Osteoblast (primary cell): ENCODE results near the gene APH1A. TPM values are rescaled to one million over a fixed set of nuclear protein-coding genes. Genes with fewer than 3 reads are reported as not detected.
"Not testable (repeated sequence)": the region's sequence is repeated elsewhere in the genome, so short reads cannot be mapped to it uniquely, and the experiment has no call there.

ENCODE experiments used
- DNase-seq: peaks from one replicate; pipeline ENCODE4 v3.0.0; 2011; ENCODE audit warnings: low spot score, mixed read lengths; ENCODE audit not compliant: insufficient read length; ENCODE audit errors: missing footprints
- H2AFZ ChIP-seq: 2 replicates; pipeline ENCODE4 v1.6.0; 2011; ENCODE audit warnings: mild to moderate bottlenecking, low read length
- H3K27ac ChIP-seq: 2 replicates; pipeline ENCODE4 v1.5.1; 2011; ENCODE audit warnings: mild to moderate bottlenecking, low read depth, low read length, moderate library complexity
- H3K27me3 ChIP-seq: 2 replicates; pipeline ENCODE4 v1.6.0; 2012; ENCODE audit warnings: mild to moderate bottlenecking, control low read depth, inconsistent platforms, low read length, moderate library complexity; ENCODE audit not compliant: insufficient read depth
- H3K36me3 ChIP-seq: 2 replicates; pipeline ENCODE4 v1.5.1; 2011; ENCODE audit warnings: mild to moderate bottlenecking, low read length, control low read depth, moderate library complexity; ENCODE audit not compliant: insufficient read depth
- H3K4me1 ChIP-seq: 2 replicates; pipeline ENCODE4 v1.5.1; 2011; ENCODE audit warnings: mild to moderate bottlenecking, low read length, control low read depth, moderate library complexity; ENCODE audit not compliant: insufficient read depth
- H3K4me2 ChIP-seq: 2 replicates; pipeline ENCODE4 v1.6.0; 2011; ENCODE audit warnings: mild to moderate bottlenecking, low read length; ENCODE audit not compliant: insufficient read depth
- H3K4me3 ChIP-seq: fragments of 200-600 bp; sonication (generic); 3 replicates; pipeline ENCODE4 v1.5.1; 2012; ENCODE audit warnings: mild to moderate bottlenecking, low read length, inconsistent platforms; ENCODE audit not compliant: insufficient read depth
- H3K79me2 ChIP-seq: 2 replicates; pipeline ENCODE4 v1.6.0; 2012; ENCODE audit warnings: mild to moderate bottlenecking, low read length, control low read depth, inconsistent platforms; ENCODE audit not compliant: insufficient read depth
- H3K9me3 ChIP-seq: 2 replicates; pipeline ENCODE4 v1.5.1; 2011; ENCODE audit warnings: low read depth, low read length, control low read depth
- H4K20me1 ChIP-seq: 2 replicates; pipeline ENCODE4 v1.6.0; 2012; ENCODE audit warnings: mild to moderate bottlenecking, low read length, control low read depth; ENCODE audit not compliant: insufficient read depth
- small RNA-seq: library from RNA; depleted of rRNA; stranded (forward); fragments of <200 nt; gene quantifications from one replicate; pipeline ENCODE3, GENCODE V24; 2012
- total RNA-seq: library from RNA; depleted of rRNA; stranded (reverse); fragments of >200 nt; gene quantifications from 2 replicates; pipeline ENCODE4 v1.2.3, GENCODE V29; 2012
- TF ChIP-seq, protein P1 (sequence below): IDR thresholded peaks from 2 replicates; pipeline ENCODE4 v1.5.1; 2011; ENCODE audit warnings: mild to moderate bottlenecking, low read depth, low read length, moderate library complexity; ENCODE audit errors: extremely low read depth

Gene APH1A
- total RNA-seq, 1 donor = 118 TPM

DNA sequence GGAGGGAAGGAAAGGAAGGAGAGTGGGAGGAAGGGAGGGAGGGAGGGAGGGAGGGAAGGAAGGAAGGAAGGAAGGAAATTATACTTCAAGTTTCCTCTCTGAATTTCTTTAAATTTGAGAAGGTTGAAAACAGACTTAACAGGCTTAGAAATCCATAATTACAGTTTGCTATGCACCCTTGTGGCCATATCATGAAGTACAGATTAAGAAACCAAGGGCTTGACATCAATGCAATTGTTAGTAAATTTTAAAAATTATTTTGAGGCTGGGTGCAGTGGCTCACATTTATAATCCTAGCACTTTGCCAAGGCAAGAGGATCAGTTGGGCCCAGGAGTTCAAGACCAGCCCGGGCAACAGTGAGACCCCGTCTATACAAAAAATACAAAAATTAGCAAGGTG, 47.3 kb downstream of the APH1A start:
- TF ChIP-seq, protein P1, sequence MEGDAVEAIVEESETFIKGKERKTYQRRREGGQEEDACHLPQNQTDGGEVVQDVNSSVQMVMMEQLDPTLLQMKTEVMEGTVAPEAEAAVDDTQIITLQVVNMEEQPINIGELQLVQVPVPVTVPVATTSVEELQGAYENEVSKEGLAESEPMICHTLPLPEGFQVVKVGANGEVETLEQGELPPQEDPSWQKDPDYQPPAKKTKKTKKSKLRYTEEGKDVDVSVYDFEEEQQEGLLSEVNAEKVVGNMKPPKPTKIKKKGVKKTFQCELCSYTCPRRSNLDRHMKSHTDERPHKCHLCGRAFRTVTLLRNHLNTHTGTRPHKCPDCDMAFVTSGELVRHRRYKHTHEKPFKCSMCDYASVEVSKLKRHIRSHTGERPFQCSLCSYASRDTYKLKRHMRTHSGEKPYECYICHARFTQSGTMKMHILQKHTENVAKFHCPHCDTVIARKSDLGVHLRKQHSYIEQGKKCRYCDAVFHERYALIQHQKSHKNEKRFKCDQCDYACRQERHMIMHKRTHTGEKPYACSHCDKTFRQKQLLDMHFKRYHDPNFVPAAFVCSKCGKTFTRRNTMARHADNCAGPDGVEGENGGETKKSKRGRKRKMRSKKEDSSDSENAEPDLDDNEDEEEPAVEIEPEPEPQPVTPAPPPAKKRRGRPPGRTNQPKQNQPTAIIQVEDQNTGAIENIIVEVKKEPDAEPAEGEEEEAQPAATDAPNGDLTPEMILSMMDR = peak; percentile 52
- no peaks in the 10 kb centered on the region for H3K9me3 ChIP-seq
- H3K4me2 ChIP-seq = no peak overlapping the region
- no peaks in the 10 kb centered on the region for H4K20me1 ChIP-seq
- DNase-seq = peak; percentile 83
- H3K27ac ChIP-seq = no peak overlapping the region
- no peak overlapping the region for H2AFZ ChIP-seq
- H3K4me3 ChIP-seq = no peak overlapping the region
- no peaks in the 10 kb centered on the region for H3K27me3 ChIP-seq
- peaks cover 42% of the 10 kb centered on the region for H3K36me3 ChIP-seq
- H3K79me2 ChIP-seq = no peaks in the 10 kb centered on the region
- H3K4me1 ChIP-seq = no peaks in the 10 kb centered on the region

DNA sequence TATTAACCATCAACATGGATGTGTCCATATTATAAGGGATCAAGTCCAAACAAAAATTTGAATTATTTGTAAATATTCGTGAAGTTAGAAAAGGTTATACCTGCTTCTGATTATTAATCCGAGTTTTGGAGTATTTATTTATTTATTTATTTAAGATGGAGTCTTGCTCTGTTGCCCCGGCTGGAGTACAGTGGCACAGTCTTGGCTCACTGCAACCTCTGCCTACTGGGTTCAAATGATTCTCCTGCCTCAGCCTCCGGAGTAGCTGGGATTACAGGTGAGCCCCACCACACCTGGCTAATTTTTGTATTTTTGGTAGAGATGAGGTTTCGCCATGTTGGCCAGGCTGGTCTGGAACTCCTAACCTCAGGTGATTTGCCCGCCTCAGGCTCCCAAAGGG, 53.0 kb downstream of the APH1A start:
- DNase-seq, H3K79me2 ChIP-seq, H3K4me2 ChIP-seq, H3K27ac ChIP-seq, H3K4me1 ChIP-seq, H3K9me3 ChIP-seq, H2AFZ ChIP-seq, H4K20me1 ChIP-seq, H3K27me3 ChIP-seq, H3K4me3 ChIP-seq: not testable (repeated sequence)
- H3K36me3 ChIP-seq = peaks cover 16% of the 10 kb centered on the region

Small RNAs within 50 kb of the gene (small RNA-seq; reads per million reads assigned to genes)
- 13.6 reads per million, percentile 93 among the genes with 10 or more reads in this experiment for gene RNU2-17P

Other genes starting within 250 kb of the APH1A start
- 36.9 and 42.1 TPM in 2 replicates for gene VPS45, start 201.2 kb downstream of the APH1A start, total RNA-seq
- gene PLEKHO1, start 119.1 kb downstream of the APH1A start, total RNA-seq = 74.2 and 80.2 TPM in 2 replicates
- 11.5 and 13.8 TPM in 2 replicates for gene ANP32E, start 32.9 kb downstream of the APH1A start, total RNA-seq
- gene CA14, start 11.2 kb downstream of the APH1A start, total RNA-seq = not detected in 2 replicates
- gene C1orf54, start 3.8 kb upstream of the APH1A start, total RNA-seq = 32.2 and 45.4 TPM in 2 replicates
- gene CIART, start 13.5 kb upstream of the APH1A start, total RNA-seq = 15.6 and 16.3 TPM in 2 replicates
- 28.0 and 29.0 TPM in 2 replicates for gene MRPS21, start 24.8 kb upstream of the APH1A start, total RNA-seq
- gene PRPF3, start 52.5 kb upstream of the APH1A start, total RNA-seq = 33.9 and 35.8 TPM in 2 replicates
- gene RPRD2, start 95.1 kb upstream of the APH1A start, total RNA-seq = 12.3 and 13.3 TPM in 2 replicates
- gene TARS2, start 218.4 kb upstream of the APH1A start, total RNA-seq = 10.1 and 14.7 TPM in 2 replicates
- 20.9 and 30.0 TPM in 2 replicates for gene ECM1, start 239.1 kb upstream of the APH1A start, total RNA-seq
- 0.36 TPM in 1 of 2 replicates, not detected in the other for gene FALEC, start 246.7 kb upstream of the APH1A start, total RNA-seq